Neural cell (in vitro differentiated cells): ENCODE data around the gene CSF2.

Experiments
- CTCF ChIP-seq: fragments of 450-650 bp; IDR thresholded peaks from 2 replicates; pipeline ENCODE4 v1.5.1; 2014; ENCODE audit warnings: antibody characterized with exemption, mild to moderate bottlenecking, moderate library complexity; ENCODE audit not compliant: poor library complexity, severe bottlenecking
- EP300 ChIP-seq: fragments of 450-650 bp; conservative IDR thresholded peaks from 2 replicates; pipeline ENCODE4 v1.6.1; 2014; ENCODE audit warnings: antibody characterized with exemption, mild to moderate bottlenecking, moderate library complexity; ENCODE audit not compliant: poor library complexity, severe bottlenecking
- EZH2 ChIP-seq: fragments of 200-600, 300-800 bp; shearing (Covaris generic), sonication (generic); IDR thresholded peaks from 2 replicates; pipeline ENCODE4 v1.6.1; 2014; ENCODE audit warnings: antibody characterized with exemption, low read length, borderline replicate concordance, mild to moderate bottlenecking; ENCODE audit not compliant: insufficient read depth, poor library complexity, severe bottlenecking
- MXI1 ChIP-seq: fragments of 450-650 bp; conservative IDR thresholded peaks from 2 replicates; pipeline ENCODE4 v1.6.1; 2014; ENCODE audit warnings: antibody characterized with exemption, mild to moderate bottlenecking; ENCODE audit not compliant: poor library complexity, severe bottlenecking
- POLR2AphosphoS5 ChIP-seq: IDR thresholded peaks from 2 replicates; pipeline ENCODE4 v1.6.1; 2012
- TAF1 ChIP-seq: IDR thresholded peaks from 2 replicates; pipeline ENCODE4 v1.6.1; 2012; ENCODE audit warnings: low read depth

GRCh38 chr5:132046880-132047299, 26.7 kb upstream of the CSF2 start:
- TF ChIP-seq POLR2AphosphoS5 (no peak), CTCF (no peak), EZH2 (no peak), MXI1 (no peak), TAF1 (no peak), EP300 (no peak)
